RPMI7951 (cell line): ENCODE data around the gene EMC8. TPM values are rescaled to one million over a fixed set of nuclear protein-coding genes. Genes with fewer than 3 reads are reported as not detected.
A peak's percentile ranks its signal among the peaks of the same experiment; 100 is the strongest.

Experiments used
- DNase-seq: peaks from one replicate; pipeline ENCODE4 v3.0.0-alpha.2; 2012; ENCODE audit warnings: low read depth
- total RNA-seq: library from RNA; depleted of rRNA; stranded (reverse); fragments of >200 nt; shearing (Covaris generic); gene quantifications from 2 replicates; pipeline ENCODE4 v1.2.3, GENCODE V29; 2014

The EMC8 gene
- total RNA-seq, 1 experiment from 2014 or later: 51.4 TPM

- peak; percentile 51 for DNase-seq
Measured at GRCh38 chr16:85755929-85756768, 43.2 kb downstream of the EMC8 start.

GRCh38 chr16:85754413-85754812 is 44.9 kb downstream of the EMC8 start:
- no peak for DNase-seq

- DNase-seq: no peak
Measured at GRCh38 chr16:85753976-85754375, 45.4 kb downstream of the EMC8 start.

GRCh38 chr16:85753559-85753958 is 45.8 kb downstream of the EMC8 start:
- no peak for DNase-seq

GRCh38 chr16:85752511-85753420 is 46.6 kb downstream of the EMC8 start:
- no peak for DNase-seq

GRCh38 chr16:85751698-85752501 is 47.4 kb downstream of the EMC8 start:
- DNase-seq: no peak

GRCh38 chr16:85750827-85751697 is 48.3 kb downstream of the EMC8 start, which contains the start of gene C16orf74:
C16orf74 (minus strand) TSS chr16:85751096; CDS start chr16:85735217, 15,879 bp downstream.
- DNase-seq: peak; percentile 52

- peak; percentile 31 for DNase-seq
Measured at GRCh38 chr16:85750146-85750826, 49.1 kb downstream of the EMC8 start.

GRCh38 chr16:85749771-85750145 is 49.6 kb downstream of the EMC8 start:
- no peak for DNase-seq

GRCh38 chr16:85746460-85747215 is 52.7 kb downstream of the EMC8 start:
- no peak for DNase-seq

GRCh38 chr16:85738923-85739715 is 60.2 kb downstream of the EMC8 start:
- DNase-seq: no peak

GRCh38 chr16:85736921-85737320 is 62.4 kb downstream of the EMC8 start:
- no peak for DNase-seq

- no peak for DNase-seq
Measured at GRCh38 chr16:85735946-85736345, 63.4 kb downstream of the EMC8 start.

- DNase-seq: no peak
Measured at GRCh38 chr16:85735225-85735635, 64.1 kb downstream of the EMC8 start.

GRCh38 chr16:85734311-85735017 is 64.9 kb downstream of the EMC8 start:
- DNase-seq: no peak

- DNase-seq: no peak
Measured at GRCh38 chr16:85733839-85734170, 65.5 kb downstream of the EMC8 start.

- DNase-seq: no peak
Measured at GRCh38 chr16:85733155-85733838, 66.0 kb downstream of the EMC8 start.
